HG02938 (cell line): ENCODE results near the gene TMEM255A.
"Not testable (repeated sequence)": the region's sequence is repeated elsewhere in the genome, so short reads cannot be mapped to it uniquely, and the experiment has no call there.

Experiments used
- ATAC-seq: cut with Tn5 transposase; IDR thresholded peaks from one replicate; pipeline ENCODE4 v1.9.1; 2021; ENCODE audit warnings: mild to moderate bottlenecking, moderate library complexity; ENCODE audit not compliant: unreplicated experiment

Gene TMEM255A

GRCh38 chrX:120310861-120311726, at the start of gene TMEM255A:
Gene TMEM255A, minus strand, starts transcription at chrX:120311461. Its CDS starts 152 bp downstream, at chrX:120311309.
- no peak for ATAC-seq

- ATAC-seq, result no peak
Observed at GRCh38 chrX:120358737-120359456, 47.6 kb upstream of the TMEM255A start.

GRCh38 chrX:120357186-120357585, 45.9 kb upstream of the TMEM255A start:
- ATAC-seq, result no peak

- ATAC-seq, result no peak
Observed at GRCh38 chrX:120356084-120356483, 44.8 kb upstream of the TMEM255A start.

GRCh38 chrX:120350450-120351138, 39.3 kb upstream of the TMEM255A start:
- ATAC-seq, result no peak

GRCh38 chrX:120344566-120344965, 33.3 kb upstream of the TMEM255A start:
- ATAC-seq, result not testable (repeated sequence)

GRCh38 chrX:120336899-120337298, 25.6 kb upstream of the TMEM255A start:
- ATAC-seq, result no peak

- no peak for ATAC-seq
Observed at GRCh38 chrX:120335289-120335688, 24.0 kb upstream of the TMEM255A start.

GRCh38 chrX:120334603-120335002, 23.3 kb upstream of the TMEM255A start:
- no peak for ATAC-seq

GRCh38 chrX:120334151-120334550, 22.9 kb upstream of the TMEM255A start:
- ATAC-seq, result no peak

GRCh38 chrX:120332394-120332793, 21.1 kb upstream of the TMEM255A start:
- ATAC-seq, result no peak

GRCh38 chrX:120331116-120331515, 19.9 kb upstream of the TMEM255A start:
- ATAC-seq, result no peak

- no peak for ATAC-seq
Observed at GRCh38 chrX:120321520-120322281, 10.4 kb upstream of the TMEM255A start.

- no peak for ATAC-seq
Observed at GRCh38 chrX:120318411-120318810, 7.2 kb upstream of the TMEM255A start.

GRCh38 chrX:120316587-120317283, 5.5 kb upstream of the TMEM255A start:
- no peak for ATAC-seq

- ATAC-seq, result no peak
Observed at GRCh38 chrX:120315776-120316175, 4.5 kb upstream of the TMEM255A start.

- ATAC-seq, result no peak
Observed at GRCh38 chrX:120311727-120312063, 434 bp upstream of the TMEM255A start.

- ATAC-seq, result no peak
Observed at GRCh38 chrX:120309873-120310705, 1.2 kb downstream of the TMEM255A start.
